GM12801 (cell line): ENCODE measurements around the gene SSBP3.

Experiments
- TF ChIP-seq, protein P1 (sequence below): IDR thresholded peaks from one replicate; pipeline ENCODE4 v1.5.1; 2011; ENCODE audit warnings: control low read depth; ENCODE audit not compliant: insufficient read length; ENCODE audit errors: extremely low read depth

SSBP3 gene

DNA sequence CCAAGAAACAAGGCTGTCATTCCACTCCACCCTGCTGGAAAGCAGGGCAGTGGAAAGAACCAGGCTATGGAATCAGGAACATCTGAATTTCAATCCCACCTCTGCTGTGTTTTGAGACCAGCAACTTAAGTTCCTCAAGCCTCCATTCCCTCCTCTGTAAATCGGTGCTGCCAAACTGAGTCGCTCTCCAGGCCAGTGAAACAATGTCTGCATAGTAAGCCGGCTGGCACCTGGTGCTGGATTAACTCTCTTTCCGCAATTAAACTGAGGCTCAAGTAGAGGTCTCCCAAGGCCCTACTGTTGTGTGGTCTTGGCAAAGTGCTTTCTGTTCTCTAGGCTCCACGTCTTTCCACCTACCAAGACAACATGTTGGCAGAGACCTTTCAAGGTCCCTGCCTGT is 65.3 kb downstream of the SSBP3 start:
- TF ChIP-seq, protein P1, sequence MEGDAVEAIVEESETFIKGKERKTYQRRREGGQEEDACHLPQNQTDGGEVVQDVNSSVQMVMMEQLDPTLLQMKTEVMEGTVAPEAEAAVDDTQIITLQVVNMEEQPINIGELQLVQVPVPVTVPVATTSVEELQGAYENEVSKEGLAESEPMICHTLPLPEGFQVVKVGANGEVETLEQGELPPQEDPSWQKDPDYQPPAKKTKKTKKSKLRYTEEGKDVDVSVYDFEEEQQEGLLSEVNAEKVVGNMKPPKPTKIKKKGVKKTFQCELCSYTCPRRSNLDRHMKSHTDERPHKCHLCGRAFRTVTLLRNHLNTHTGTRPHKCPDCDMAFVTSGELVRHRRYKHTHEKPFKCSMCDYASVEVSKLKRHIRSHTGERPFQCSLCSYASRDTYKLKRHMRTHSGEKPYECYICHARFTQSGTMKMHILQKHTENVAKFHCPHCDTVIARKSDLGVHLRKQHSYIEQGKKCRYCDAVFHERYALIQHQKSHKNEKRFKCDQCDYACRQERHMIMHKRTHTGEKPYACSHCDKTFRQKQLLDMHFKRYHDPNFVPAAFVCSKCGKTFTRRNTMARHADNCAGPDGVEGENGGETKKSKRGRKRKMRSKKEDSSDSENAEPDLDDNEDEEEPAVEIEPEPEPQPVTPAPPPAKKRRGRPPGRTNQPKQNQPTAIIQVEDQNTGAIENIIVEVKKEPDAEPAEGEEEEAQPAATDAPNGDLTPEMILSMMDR = no peak

DNA sequence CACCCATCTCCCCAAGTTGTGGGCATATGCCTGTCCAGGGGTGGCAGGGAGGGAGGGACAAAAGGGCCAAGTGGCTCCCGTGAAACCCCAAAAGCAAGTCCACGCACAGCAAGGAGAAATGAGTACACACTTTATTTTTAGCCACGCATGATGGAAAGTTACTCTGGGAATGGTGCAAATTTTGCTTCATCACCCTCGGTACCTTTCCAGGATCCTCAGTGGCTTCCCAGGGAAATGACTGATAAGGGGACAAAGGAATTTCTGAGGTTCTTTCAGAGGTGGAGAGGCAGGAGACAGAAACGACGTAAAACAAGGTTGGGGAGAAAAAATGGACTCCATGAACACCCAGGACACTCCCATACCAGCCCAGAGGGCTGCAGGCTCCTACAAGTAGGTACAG is 65.8 kb downstream of the SSBP3 start:
- TF ChIP-seq, protein P1 = no peak

DNA sequence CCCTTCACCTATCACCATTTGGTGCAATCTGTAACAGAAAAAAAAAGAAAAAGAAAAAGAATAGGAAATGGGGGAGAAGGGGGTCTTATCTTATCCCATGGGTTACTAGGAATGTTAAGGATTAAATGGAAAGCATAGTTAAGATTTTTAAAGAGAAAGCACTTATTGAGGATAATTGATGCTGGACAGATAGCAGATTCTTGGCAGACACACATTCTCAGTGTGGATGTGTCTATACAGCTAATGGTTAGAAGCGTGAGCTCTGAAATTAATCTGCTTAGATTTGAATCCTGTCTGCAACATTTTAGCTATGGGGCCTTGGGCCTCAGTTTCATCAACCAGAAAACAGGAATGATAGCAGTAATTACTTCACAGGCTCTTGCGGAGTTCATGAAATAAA is 67.1 kb downstream of the SSBP3 start:
- TF ChIP-seq, protein P1 = no peak

DNA sequence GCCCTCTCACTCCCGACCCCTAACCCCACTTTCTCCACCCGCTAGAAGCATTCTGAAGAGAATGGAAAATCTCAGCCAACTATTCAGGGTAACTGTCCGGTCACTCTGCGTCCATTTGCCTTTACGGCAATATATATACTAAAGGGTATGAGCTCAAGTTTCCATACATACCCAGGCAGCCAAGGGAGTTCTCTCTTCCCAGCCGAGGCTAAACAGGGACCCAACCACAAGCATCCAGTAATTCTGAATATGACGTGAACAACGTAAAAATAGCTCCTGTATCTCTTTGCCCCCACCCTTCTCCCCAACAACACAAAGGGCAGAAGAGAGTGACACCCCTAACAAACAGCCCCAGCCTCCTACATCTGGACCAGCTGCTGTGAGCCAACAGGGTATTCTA is 67.7 kb downstream of the SSBP3 start:
- TF ChIP-seq, protein P1 = no peak

DNA sequence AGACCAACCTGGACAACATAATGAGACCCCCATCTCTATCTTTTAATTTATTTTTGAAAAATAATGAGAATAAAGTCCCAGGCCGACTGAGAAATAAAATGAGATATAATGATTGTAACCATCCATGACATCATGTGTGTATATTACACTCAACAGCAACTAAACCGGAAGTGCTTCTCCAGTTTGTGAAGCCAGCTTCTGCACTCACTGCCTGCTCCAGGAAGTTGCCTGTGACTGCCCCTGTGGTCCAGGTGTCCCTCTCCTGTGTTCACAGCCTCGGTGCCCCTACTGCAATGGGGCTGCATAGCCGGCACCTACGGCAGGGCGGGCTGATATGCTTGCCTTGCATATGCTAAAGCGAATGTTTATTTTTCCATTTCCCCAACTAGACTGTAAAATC is 68.3 kb downstream of the SSBP3 start:
- TF ChIP-seq, protein P1 = no peak

DNA sequence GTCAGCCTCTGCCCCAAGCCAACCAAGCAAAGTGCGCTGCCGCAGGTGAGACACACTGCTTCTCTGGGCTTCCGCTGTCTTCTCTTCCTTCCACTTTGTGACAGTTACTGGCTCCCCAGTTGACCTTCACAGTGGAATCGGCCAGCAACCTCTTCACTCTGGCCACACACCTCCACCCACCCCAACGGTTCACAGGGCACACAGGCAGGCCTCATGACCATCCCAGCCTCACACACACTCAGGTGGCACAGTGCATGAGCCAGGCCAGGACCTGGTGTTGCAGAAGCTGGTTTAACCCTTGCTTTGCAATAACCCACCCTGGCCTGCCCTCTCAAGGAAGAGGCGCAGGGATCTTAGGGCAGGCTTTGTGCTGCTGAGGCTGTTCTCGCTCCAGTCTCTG is 69.2 kb downstream of the SSBP3 start:
- TF ChIP-seq, protein P1 = no peak

DNA sequence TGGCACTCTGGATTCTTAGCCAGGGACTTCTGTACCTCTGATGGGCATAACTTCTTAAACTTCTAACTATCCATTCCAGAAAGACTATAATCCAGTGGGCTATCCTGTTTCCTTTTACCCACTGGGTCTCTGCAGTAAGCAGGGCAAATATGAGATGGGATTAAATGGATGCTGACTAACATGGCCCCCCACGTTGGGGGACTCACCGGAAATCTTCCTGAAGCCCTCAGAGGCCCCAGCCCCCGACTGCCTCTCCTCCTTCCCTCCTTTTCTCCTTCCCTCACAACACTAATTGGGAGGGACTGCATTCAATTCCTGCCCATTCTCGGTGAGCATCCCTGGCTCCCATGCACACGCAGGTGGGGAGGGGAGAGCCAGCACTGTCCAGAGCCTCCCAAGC is 70.1 kb downstream of the SSBP3 start:
- TF ChIP-seq, protein P1 = no peak

DNA sequence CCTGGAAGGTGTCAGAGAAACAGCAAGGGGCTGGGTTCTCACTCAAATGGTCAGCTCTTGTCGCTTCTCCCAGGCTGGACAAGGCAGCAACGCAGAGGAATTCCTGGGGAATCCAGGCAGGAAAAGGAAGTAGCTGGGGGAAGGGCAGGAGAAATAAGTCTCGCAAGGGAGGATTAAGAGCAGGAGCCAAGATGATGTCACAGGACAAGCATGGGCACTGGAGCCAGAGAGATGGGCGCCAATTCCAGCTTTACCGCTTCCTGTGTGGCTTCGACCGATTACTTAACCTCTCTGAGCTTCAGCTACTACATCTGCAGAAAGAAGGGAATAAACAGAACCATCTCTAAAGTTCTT is 70.5 kb downstream of the SSBP3 start:
- TF ChIP-seq, protein P1 = no peak
